HCT116 (cell line): Measurements from ENCODE around the gene RNU6-7. TPM values are rescaled to one million over a fixed set of nuclear protein-coding genes. Genes with fewer than 3 reads are reported as not detected.
A peak's percentile ranks its signal among the peaks of the same experiment; 100 is the strongest.

Experiments
- ATAC-seq: fragments of 200-7000 bp; cut with Tn5 transposase; 2 replicates; pipeline ENCODE4 v1.9.1; 2020; ENCODE audit warnings: mild to moderate bottlenecking, moderate library complexity
- BruUV-seq: library from RNA; stranded (reverse); fragments of 400-500 nt; replicated peaks from 2 replicates; lab custom pipeline; 2021; lab: Mats Ljungman, UMichigan
- CTCF ChIA-PET: fragments of 300-600 bp; sonication (Branson Sonifier 250); formaldehyde crosslinking; loops from one replicate; lab custom pipeline; 2021; ENCODE audit warnings: antibody characterized with exemption; lab: Charles Lee
- POLR2A ChIA-PET: fragments of 300-600, 350-600 bp; sonication (Branson Sonifier 250); formaldehyde crosslinking; loops from one replicate; lab custom pipeline; 2021; ENCODE audit warnings: antibody characterized with exemption; lab: Charles Lee
- RAD21 ChIA-PET, 2 experiments: fragments of 300-600 bp; sonication (Branson Sonifier 250); formaldehyde crosslinking; loops; one replicate each; lab custom pipeline; 2023; ENCODE audit warnings: low total read pairs in 2 of 2; ENCODE audit not compliant: uncharacterized antibody in 2 of 2, unreplicated experiment in 2 of 2, low non-redundant PET in 1 of 2; lab: Charles Lee
- DNase-seq: peaks from one replicate; pipeline ENCODE4 v3.0.0-alpha.2; 2010; ENCODE audit warnings: low read depth, low spot score
- H2AFZ ChIP-seq: fragments of 200-600 bp; shearing (Covaris generic), sonication (generic); 2 replicates; pipeline ENCODE4 v1.6.1; 2017; ENCODE audit warnings: low read depth, mixed run types, mixed read lengths, antibody characterized with exemption, low read length; ENCODE audit not compliant: poor library complexity, severe bottlenecking
- H3K27ac ChIP-seq: 2 replicates; pipeline ENCODE4 v1.5.1; 2012; ENCODE audit warnings: low read depth, low read length
- H3K27me3 ChIP-seq: fragments of 200-600 bp; sonication (generic); 2 replicates; pipeline ENCODE4 v1.6.1; 2016; ENCODE audit warnings: mixed run types, low read length, mixed read lengths; ENCODE audit not compliant: insufficient read depth
- H3K36me3 ChIP-seq, 2 experiments: fragments of 200-500 bp in 1 of 2; fragments of 200-600 bp in 1 of 2; sonication (Bioruptor generic) in 1 of 2; sonication (generic) in 1 of 2; 2 replicates each; pipeline versions ENCODE4 v1.5.1 to v1.6.1; 2014 to 2016; ENCODE audit warnings: low read length in 2 of 2, inconsistent platforms in 1 of 2, mixed read lengths in 1 of 2, mixed run types in 1 of 2; ENCODE audit not compliant: insufficient read depth in 2 of 2, control insufficient read depth in 1 of 2
- H3K4me1 ChIP-seq, 2 experiments: fragments of 200-600 bp in 1 of 2; sonication (generic) in 1 of 2; 2 replicates each; pipeline versions ENCODE4 v1.5.1 to v1.6.1; 2012 to 2017; ENCODE audit warnings: low read length in 2 of 2, inconsistent platforms in 1 of 2, mild to moderate bottlenecking in 1 of 2, mixed read lengths in 1 of 2, mixed run types in 1 of 2, moderate library complexity in 1 of 2; ENCODE audit not compliant: insufficient read depth in 2 of 2, control insufficient read depth in 1 of 2
- H3K4me2 ChIP-seq: fragments of 200-600 bp; sonication (generic); 2 replicates; pipeline ENCODE4 v1.6.1; 2017; ENCODE audit warnings: mixed run types, low read length, mixed read lengths
- H3K4me3 ChIP-seq, 2 experiments: fragments of 200-600 bp in 1 of 2; sonication (generic) in 1 of 2; replicated peaks in 1 of 2; 2 replicates each; pipeline ENCODE4 v1.5.1; 2011 to 2016; ENCODE audit warnings: low read length in 2 of 2, control low read depth in 1 of 2, low read depth in 1 of 2, mild to moderate bottlenecking in 1 of 2, mixed read lengths in 1 of 2, mixed run types in 1 of 2
- H3K79me2 ChIP-seq: fragments of 200-600 bp; sonication (generic); 2 replicates; pipeline ENCODE4 v1.6.1; 2017; ENCODE audit warnings: mild to moderate bottlenecking, mixed run types, low read length, moderate library complexity, mixed read lengths; ENCODE audit not compliant: insufficient read depth
- H3K9ac ChIP-seq: fragments of 200-600 bp; sonication (generic); 2 replicates; pipeline ENCODE4 v1.6.1; 2016; ENCODE audit warnings: low read length, mixed read lengths
- H3K9me2 ChIP-seq: fragments of 200-600 bp; sonication (generic), shearing (Covaris generic); 2 replicates; pipeline ENCODE4 v1.6.1; 2017; ENCODE audit warnings: mixed run types, mild to moderate bottlenecking, moderate library complexity; ENCODE audit not compliant: insufficient read depth
- H3K9me3 ChIP-seq, 2 experiments: fragments of 200-500 bp in 1 of 2; fragments of 200-600 bp in 1 of 2; sonication (Bioruptor generic) in 1 of 2; sonication (generic) in 1 of 2; 2 replicates each; pipeline ENCODE4 v1.6.1; 2014 to 2017; ENCODE audit warnings: low read length in 2 of 2, mixed read lengths in 2 of 2, inconsistent platforms in 1 of 2, low read depth in 1 of 2, mild to moderate bottlenecking in 1 of 2, mixed run types in 1 of 2, moderate library complexity in 1 of 2; ENCODE audit not compliant: control insufficient read depth in 1 of 2, insufficient read depth in 1 of 2
- H4K20me1 ChIP-seq: fragments of 200-600 bp; sonication (generic), shearing (Covaris generic); 2 replicates; pipeline ENCODE4 v1.6.1; 2017; ENCODE audit warnings: mixed run types, mild to moderate bottlenecking, moderate library complexity; ENCODE audit not compliant: insufficient read depth
- CBX3 ChIP-seq: IDR thresholded peaks from 2 replicates; pipeline ENCODE4 v1.6.1; 2012; ENCODE audit warnings: low read depth
- CEBPB ChIP-seq: IDR thresholded peaks from 2 replicates; pipeline ENCODE4 v1.6.1; 2012; ENCODE audit warnings: low read depth
- ELF1 ChIP-seq: IDR thresholded peaks from 2 replicates; pipeline ENCODE4 v1.6.1; 2012; ENCODE audit warnings: low read depth, borderline replicate concordance
- EZH2 ChIP-seq: fragments of 200-600 bp; sonication (generic); IDR thresholded peaks from 2 replicates; pipeline ENCODE4 v1.6.1; 2017; ENCODE audit warnings: antibody characterized with exemption, mixed run types
- FOSL1 ChIP-seq: IDR thresholded peaks from 2 replicates; pipeline ENCODE4 v1.6.1; 2012; ENCODE audit warnings: low read depth
- JUND ChIP-seq: IDR thresholded peaks from 2 replicates; pipeline ENCODE4 v1.6.1; 2012
- POLR2A ChIP-seq: IDR thresholded peaks from 2 replicates; pipeline ENCODE4 v1.7.0; 2011; ENCODE audit warnings: borderline replicate concordance; ENCODE audit not compliant: insufficient read depth, insufficient read length; ENCODE audit errors: extremely low read depth
- SRF ChIP-seq: IDR thresholded peaks from 2 replicates; pipeline ENCODE4 v1.6.1; 2012; ENCODE audit warnings: low read depth
- TCF7L2 ChIP-seq: IDR thresholded peaks from 2 replicates; pipeline ENCODE4 v1.7.0; 2011; ENCODE audit warnings: borderline replicate concordance, inconsistent platforms; ENCODE audit not compliant: insufficient read depth, insufficient read length; ENCODE audit errors: extremely low read depth
- YY1 ChIP-seq: IDR thresholded peaks from 2 replicates; pipeline ENCODE4 v1.6.1; 2011; ENCODE audit warnings: low read length, low read depth, moderate library complexity, mild to moderate bottlenecking; ENCODE audit not compliant: insufficient replicate concordance; ENCODE audit errors: extremely low read depth
- ZFX ChIP-seq: fragments of 450-650 bp; IDR thresholded peaks from 2 replicates; pipeline ENCODE4 v1.6.1; 2017
- intact Hi-C: fragments of 100-400 bp; cut with micrococcal nuclease; formaldehyde crosslinking; loops from 2 replicates; pipeline ENCODE4 v1.10.0; 2022
- total RNA-seq: library from RNA; stranded (reverse); gene quantifications from one replicate; pipeline ENCODE4 v1.2.1, GENCODE V29; 2021; ENCODE audit not compliant: unreplicated experiment
- TF ChIP-seq, protein P1 (sequence below), 3 experiments: fragments of 200-600 bp in 1 of 3; sonication (generic) in 1 of 3; IDR thresholded peaks in 2 of 3; conservative IDR thresholded peaks in 1 of 3; 2 replicates each; pipeline ENCODE4 v1.5.1; 2012 to 2017; ENCODE audit warnings: low read depth in 2 of 3, low read length in 2 of 3, antibody characterized with exemption in 1 of 3, borderline replicate concordance in 1 of 3, control low read depth in 1 of 3, mild to moderate bottlenecking in 1 of 3, mixed read lengths in 1 of 3, mixed run types in 1 of 3, moderate library complexity in 1 of 3; ENCODE audit not compliant: insufficient read depth in 1 of 3
- TF ChIP-seq, protein P2 (sequence below): IDR thresholded peaks from 2 replicates; pipeline ENCODE4 v1.6.1; 2012
- TF ChIP-seq, protein P3 (sequence below): IDR thresholded peaks from 2 replicates; pipeline ENCODE4 v1.6.1; 2012; ENCODE audit warnings: low read depth

Gene RNU6-7
- total RNA-seq, 1 experiment from 2014 or later = not detected

DNA sequence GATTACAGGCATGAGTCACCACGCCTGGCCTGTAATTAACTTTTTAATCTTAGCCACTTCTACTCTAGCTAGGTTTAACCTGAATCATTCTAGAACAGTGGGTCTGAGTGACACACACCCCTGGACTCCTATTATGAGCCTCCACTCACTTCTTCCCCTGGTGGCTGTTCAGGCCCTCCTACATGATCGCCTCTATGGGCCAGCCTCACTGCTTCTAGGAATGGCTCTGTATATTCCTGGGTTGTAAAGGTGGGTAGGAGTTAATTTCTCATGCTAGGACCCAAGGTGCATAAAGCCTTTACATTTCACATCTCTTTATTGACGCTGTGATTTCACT is 9.2 kb downstream of the RNU6-7 start:
- CTCF ChIA-PET = no interaction called here
- Histone ChIP-seq H3K9me2 (no peaks in the 10 kb centered on the region; the same call in 1 of the 2 replicates), H3K9me3 (no peaks in the 10 kb centered on the region), H3K36me3 (no peaks in the 10 kb centered on the region; a peak in 1 of 4 replicates), H3K4me3 (peak overlapping the region in 1 of 2 experiments; percentile 11; a peak in 1 of 4 replicates), H3K4me1 (peaks cover 16 to 27% of the 10 kb centered on the region in 2 experiments)
- ATAC-seq (peak; percentile 97), DNase-seq (peak; percentile 62)
- intact Hi-C loops = no loop called here
- TF ChIP-seq FOSL1 (peak; percentile 21; the same call in 1 of the 2 replicates), YY1 (no peak), SRF (no peak), TCF7L2 (no peak), POLR2A (no peak)
- TF ChIP-seq, protein P1, sequence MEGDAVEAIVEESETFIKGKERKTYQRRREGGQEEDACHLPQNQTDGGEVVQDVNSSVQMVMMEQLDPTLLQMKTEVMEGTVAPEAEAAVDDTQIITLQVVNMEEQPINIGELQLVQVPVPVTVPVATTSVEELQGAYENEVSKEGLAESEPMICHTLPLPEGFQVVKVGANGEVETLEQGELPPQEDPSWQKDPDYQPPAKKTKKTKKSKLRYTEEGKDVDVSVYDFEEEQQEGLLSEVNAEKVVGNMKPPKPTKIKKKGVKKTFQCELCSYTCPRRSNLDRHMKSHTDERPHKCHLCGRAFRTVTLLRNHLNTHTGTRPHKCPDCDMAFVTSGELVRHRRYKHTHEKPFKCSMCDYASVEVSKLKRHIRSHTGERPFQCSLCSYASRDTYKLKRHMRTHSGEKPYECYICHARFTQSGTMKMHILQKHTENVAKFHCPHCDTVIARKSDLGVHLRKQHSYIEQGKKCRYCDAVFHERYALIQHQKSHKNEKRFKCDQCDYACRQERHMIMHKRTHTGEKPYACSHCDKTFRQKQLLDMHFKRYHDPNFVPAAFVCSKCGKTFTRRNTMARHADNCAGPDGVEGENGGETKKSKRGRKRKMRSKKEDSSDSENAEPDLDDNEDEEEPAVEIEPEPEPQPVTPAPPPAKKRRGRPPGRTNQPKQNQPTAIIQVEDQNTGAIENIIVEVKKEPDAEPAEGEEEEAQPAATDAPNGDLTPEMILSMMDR (IDR thresholded peaks at IDR 0.05 in 2 of 3, conservative IDR thresholded peaks at IDR 0.05 in 1 of 3; ENCODE audit: borderline replicate concordance in 1 of 3, insufficient read depth in 1 of 3, low read depth in 2 of 3, low read length in 2 of 3) = peak in 2 of 3 experiments; percentile 28 to 59; a peak in 4 of 6 replicates
- TF ChIP-seq, all 23 proteins: peak for 2
- H3K4me2 ChIP-seq = peak overlapping the region; percentile 51
- no peaks in the 10 kb centered on the region for H4K20me1 ChIP-seq
- H3K27me3 ChIP-seq = no peaks in the 10 kb centered on the region
- BruUV-seq = no TSS peak
- H3K79me2 ChIP-seq = no peaks in the 10 kb centered on the region
- RAD21 ChIA-PET = no interaction called here
- peak overlapping the region; percentile 71 for H2AFZ ChIP-seq
- POLR2A ChIA-PET = no interaction called here
- H3K9ac ChIP-seq = no peak overlapping the region
- 0 out of 2 replicates have a peak overlapping the region, but pooled peaks have one; percentile 13 for H3K27ac ChIP-seq

DNA sequence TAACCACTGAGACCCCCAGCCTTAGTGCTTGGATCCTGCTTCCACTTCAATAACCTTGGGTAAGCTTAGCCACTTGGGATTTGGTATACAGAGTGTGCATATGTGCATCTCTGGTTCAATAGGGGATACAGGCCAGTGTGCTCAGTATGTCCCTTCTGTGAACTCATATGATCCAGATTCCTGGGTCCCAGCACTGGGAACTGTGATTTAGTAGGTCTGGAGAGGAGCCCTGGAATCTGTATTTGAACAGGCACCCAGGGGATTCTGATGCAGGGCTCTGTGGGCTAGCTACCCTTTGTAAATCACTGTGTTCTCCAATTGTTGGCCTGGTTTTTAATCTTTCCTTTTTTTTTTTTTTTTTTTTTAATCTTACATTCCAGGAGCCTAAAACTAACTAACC is 11.0 kb downstream of the RNU6-7 start:
- DNase-seq (no peak), ATAC-seq (no peak)
- intact Hi-C loops = no loop called here
- Histone ChIP-seq H3K27me3 (no peaks in the 10 kb centered on the region), H3K36me3 (no peaks in the 10 kb centered on the region; a peak in 1 of 4 replicates), H3K27ac (no peak overlapping the region), H3K4me1 (peaks cover 11 to 15% of the 10 kb centered on the region in 2 experiments), H3K79me2 (no peaks in the 10 kb centered on the region), H2AFZ (no peak overlapping the region), H4K20me1 (no peaks in the 10 kb centered on the region), H3K9me3 (no peaks in the 10 kb centered on the region), H3K4me2 (no peak overlapping the region), H3K9ac (no peak overlapping the region), H3K4me3 (no peak overlapping the region), H3K9me2 (no peaks in the 10 kb centered on the region)
- ChIA-PET CTCF (no interaction called here), POLR2A (no interaction called here), RAD21 (interaction anchor here in 1 of 2 experiments (0.6 kb wide), 1 partner anchor 170 kb away, joined by 8 read pairs; no protein-coding TSS in a partner anchor)
- no TSS peak for BruUV-seq
- TF ChIP-seq FOSL1 (no peak), JUND (no peak), EZH2 (no peak), ELF1 (no peak), ZFX (no peak), CBX3 (no peak), CEBPB (no peak), YY1 (no peak)
- TF ChIP-seq, protein P2, sequence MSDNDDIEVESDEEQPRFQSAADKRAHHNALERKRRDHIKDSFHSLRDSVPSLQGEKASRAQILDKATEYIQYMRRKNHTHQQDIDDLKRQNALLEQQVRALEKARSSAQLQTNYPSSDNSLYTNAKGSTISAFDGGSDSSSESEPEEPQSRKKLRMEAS = no peak
- TF ChIP-seq, protein P3, sequence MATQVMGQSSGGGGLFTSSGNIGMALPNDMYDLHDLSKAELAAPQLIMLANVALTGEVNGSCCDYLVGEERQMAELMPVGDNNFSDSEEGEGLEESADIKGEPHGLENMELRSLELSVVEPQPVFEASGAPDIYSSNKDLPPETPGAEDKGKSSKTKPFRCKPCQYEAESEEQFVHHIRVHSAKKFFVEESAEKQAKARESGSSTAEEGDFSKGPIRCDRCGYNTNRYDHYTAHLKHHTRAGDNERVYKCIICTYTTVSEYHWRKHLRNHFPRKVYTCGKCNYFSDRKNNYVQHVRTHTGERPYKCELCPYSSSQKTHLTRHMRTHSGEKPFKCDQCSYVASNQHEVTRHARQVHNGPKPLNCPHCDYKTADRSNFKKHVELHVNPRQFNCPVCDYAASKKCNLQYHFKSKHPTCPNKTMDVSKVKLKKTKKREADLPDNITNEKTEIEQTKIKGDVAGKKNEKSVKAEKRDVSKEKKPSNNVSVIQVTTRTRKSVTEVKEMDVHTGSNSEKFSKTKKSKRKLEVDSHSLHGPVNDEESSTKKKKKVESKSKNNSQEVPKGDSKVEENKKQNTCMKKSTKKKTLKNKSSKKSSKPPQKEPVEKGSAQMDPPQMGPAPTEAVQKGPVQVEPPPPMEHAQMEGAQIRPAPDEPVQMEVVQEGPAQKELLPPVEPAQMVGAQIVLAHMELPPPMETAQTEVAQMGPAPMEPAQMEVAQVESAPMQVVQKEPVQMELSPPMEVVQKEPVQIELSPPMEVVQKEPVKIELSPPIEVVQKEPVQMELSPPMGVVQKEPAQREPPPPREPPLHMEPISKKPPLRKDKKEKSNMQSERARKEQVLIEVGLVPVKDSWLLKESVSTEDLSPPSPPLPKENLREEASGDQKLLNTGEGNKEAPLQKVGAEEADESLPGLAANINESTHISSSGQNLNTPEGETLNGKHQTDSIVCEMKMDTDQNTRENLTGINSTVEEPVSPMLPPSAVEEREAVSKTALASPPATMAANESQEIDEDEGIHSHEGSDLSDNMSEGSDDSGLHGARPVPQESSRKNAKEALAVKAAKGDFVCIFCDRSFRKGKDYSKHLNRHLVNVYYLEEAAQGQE = no peak
